ENCODE data around the gene PHETA1. TPM values are rescaled to one million over a fixed set of nuclear protein-coding genes. Genes with fewer than 3 reads are reported as not detected.

The PHETA1 gene
- total and polyA plus RNA-seq, 2 of the 13 experiments (the other 11 are each of a cell fraction or from before 2014, with no cell fraction given), result 11.3 to 20.8 TPM

DNA sequence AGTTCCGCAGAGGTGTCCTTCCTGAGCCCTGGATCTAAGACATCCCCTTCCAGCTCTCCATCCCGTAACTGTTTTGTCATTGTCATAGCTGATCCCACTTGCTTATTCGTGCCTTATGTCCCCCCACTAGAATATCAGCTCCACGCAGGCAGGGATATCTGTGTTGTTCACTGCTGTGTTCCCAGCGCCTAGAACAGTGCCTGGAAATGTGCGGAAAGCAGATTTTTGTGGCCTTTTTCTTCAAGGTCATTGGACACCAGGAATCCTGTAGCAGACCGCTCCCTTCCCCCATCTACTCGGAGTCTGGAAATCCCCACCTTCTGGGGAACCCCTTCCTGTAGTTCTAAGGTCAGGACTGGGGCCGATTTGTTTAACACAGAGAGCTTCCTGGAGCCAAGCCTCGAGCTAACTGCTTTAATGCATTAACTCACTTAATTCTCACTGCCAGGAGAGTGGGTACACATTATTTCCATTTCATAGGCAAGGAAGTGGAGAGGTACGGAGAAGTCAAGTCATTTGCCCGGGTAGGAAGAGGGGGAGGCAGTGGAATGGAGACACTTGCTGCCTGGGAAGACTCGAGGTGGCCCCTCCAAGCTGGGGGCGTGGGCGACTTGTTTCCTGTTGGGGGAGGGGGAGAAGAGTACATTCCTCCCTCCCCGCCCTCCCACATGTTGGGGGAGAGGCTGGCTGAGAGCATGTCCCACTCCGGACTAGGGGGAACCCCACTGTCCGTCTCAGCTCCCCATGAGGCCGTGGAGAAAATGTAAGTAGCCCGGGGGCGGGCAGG lies 35.7 kb upstream of the PHETA1 start (continued):
- TF ChIP-seq, protein P1, sequence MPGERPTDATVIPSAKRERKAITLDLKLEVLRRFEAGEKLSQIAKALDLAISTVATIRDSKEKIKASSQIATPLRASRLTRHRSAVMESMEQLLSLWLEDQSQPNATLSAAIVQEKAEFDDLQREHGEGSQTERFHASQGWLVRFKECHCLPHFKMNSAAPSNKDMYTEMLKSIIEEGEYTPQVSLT (CRISPR knock-in tag; IDR thresholded peaks at IDR 0.05; ENCODE audit: borderline replicate concordance, low read depth), result 0 out of 2 replicates have a peak, but pooled peaks have one; percentile 61
- TF ChIP-seq XRCC5 (optimal IDR thresholded peaks at IDR 0.05; ENCODE audit: low read length), result peak; percentile 54
- 0 out of 2 replicates have a peak, but pooled peaks have one; percentile 50 for TF ChIP-seq ZFP36L1 (CRISPR knock-in tag; IDR thresholded peaks at IDR 0.05)
- TF ChIP-seq, protein P2, sequence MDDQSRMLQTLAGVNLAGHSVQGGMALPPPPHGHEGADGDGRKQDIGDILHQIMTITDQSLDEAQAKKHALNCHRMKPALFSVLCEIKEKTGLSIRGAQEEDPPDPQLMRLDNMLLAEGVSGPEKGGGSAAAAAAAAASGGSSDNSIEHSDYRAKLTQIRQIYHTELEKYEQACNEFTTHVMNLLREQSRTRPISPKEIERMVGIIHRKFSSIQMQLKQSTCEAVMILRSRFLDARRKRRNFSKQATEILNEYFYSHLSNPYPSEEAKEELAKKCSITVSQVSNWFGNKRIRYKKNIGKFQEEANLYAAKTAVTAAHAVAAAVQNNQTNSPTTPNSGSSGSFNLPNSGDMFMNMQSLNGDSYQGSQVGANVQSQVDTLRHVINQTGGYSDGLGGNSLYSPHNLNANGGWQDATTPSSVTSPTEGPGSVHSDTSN (CRISPR knock-in tag; IDR thresholded peaks at IDR 0.05; ENCODE audit: borderline replicate concordance), result no peak
- TF ChIP-seq KLF6 (CRISPR knock-in tag; IDR thresholded peaks at IDR 0.05), result peak; percentile 40; the same call in 1 of the 2 replicates
- TF ChIP-seq HIVEP1 (CRISPR knock-in tag; IDR thresholded peaks at IDR 0.05), result peak; percentile 93
- TF ChIP-seq ZNF34 (CRISPR knock-in tag; IDR thresholded peaks at IDR 0.05; ENCODE audit: borderline replicate concordance), result 0 out of 2 replicates have a peak, but pooled peaks have one; percentile 12
- TF ChIP-seq, protein P3, sequence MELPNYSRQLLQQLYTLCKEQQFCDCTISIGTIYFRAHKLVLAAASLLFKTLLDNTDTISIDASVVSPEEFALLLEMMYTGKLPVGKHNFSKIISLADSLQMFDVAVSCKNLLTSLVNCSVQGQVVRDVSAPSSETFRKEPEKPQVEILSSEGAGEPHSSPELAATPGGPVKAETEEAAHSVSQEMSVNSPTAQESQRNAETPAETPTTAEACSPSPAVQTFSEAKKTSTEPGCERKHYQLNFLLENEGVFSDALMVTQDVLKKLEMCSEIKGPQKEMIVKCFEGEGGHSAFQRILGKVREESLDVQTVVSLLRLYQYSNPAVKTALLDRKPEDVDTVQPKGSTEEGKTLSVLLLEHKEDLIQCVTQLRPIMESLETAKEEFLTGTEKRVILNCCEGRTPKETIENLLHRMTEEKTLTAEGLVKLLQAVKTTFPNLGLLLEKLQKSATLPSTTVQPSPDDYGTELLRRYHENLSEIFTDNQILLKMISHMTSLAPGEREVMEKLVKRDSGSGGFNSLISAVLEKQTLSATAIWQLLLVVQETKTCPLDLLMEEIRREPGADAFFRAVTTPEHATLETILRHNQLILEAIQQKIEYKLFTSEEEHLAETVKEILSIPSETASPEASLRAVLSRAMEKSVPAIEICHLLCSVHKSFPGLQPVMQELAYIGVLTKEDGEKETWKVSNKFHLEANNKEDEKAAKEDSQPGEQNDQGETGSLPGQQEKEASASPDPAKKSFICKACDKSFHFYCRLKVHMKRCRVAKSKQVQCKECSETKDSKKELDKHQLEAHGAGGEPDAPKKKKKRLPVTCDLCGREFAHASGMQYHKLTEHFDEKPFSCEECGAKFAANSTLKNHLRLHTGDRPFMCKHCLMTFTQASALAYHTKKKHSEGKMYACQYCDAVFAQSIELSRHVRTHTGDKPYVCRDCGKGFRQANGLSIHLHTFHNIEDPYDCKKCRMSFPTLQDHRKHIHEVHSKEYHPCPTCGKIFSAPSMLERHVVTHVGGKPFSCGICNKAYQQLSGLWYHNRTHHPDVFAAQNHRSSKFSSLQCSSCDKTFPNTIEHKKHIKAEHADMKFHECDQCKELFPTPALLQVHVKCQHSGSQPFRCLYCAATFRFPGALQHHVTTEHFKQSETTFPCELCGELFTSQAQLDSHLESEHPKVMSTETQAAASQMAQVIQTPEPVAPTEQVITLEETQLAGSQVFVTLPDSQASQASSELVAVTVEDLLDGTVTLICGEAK (IDR thresholded peaks at IDR 0.05), result no peak
- TF ChIP-seq, protein P3 (CRISPR knock-in tag; IDR thresholded peaks at IDR 0.05), result no peak
- TF ChIP-seq, protein P4, sequence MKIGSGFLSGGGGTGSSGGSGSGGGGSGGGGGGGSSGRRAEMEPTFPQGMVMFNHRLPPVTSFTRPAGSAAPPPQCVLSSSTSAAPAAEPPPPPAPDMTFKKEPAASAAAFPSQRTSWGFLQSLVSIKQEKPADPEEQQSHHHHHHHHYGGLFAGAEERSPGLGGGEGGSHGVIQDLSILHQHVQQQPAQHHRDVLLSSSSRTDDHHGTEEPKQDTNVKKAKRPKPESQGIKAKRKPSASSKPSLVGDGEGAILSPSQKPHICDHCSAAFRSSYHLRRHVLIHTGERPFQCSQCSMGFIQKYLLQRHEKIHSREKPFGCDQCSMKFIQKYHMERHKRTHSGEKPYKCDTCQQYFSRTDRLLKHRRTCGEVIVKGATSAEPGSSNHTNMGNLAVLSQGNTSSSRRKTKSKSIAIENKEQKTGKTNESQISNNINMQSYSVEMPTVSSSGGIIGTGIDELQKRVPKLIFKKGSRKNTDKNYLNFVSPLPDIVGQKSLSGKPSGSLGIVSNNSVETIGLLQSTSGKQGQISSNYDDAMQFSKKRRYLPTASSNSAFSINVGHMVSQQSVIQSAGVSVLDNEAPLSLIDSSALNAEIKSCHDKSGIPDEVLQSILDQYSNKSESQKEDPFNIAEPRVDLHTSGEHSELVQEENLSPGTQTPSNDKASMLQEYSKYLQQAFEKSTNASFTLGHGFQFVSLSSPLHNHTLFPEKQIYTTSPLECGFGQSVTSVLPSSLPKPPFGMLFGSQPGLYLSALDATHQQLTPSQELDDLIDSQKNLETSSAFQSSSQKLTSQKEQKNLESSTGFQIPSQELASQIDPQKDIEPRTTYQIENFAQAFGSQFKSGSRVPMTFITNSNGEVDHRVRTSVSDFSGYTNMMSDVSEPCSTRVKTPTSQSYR (CRISPR knock-in tag; IDR thresholded peaks at IDR 0.05; ENCODE audit: borderline replicate concordance), result peak; percentile 87; the same call in 1 of the 2 replicates
- TF ChIP-seq BORCS8-MEF2B (CRISPR knock-in tag; IDR thresholded peaks at IDR 0.05), result 0 out of 2 replicates have a peak, but pooled peaks have one; percentile 11
- no peak for TF ChIP-seq GABPA (IDR thresholded peaks at IDR 0.05; ENCODE audit: low read depth, low read length)
- peak; percentile 38; the same call in 1 of the 2 replicates for TF ChIP-seq GABPA (CRISPR knock-in tag; IDR thresholded peaks at IDR 0.05; ENCODE audit: low read depth)
- TF ChIP-seq ZSCAN29 (CRISPR knock-in tag; conservative IDR thresholded peaks at IDR 0.05), result 0 out of 2 replicates have a peak, but pooled peaks have one; percentile 12
- peak; percentile 27; the same call in 1 of the 2 replicates for TF ChIP-seq BCL6 (CRISPR knock-in tag; IDR thresholded peaks at IDR 0.05)
